HG03378 (cell line): ENCODE measurements around the gene BDNF.
"Not testable (repeated sequence)": the region's sequence is repeated elsewhere in the genome, so short reads cannot be mapped to it uniquely, and the experiment has no call there.

ENCODE experiments used
- ATAC-seq: cut with Tn5 transposase; IDR thresholded peaks from one replicate; pipeline ENCODE4 v1.9.1; 2021; ENCODE audit warnings: mild to moderate bottlenecking, moderate library complexity; ENCODE audit not compliant: unreplicated experiment

The BDNF gene

GRCh38 chr11:27672836-27673464, 27.3 kb downstream of the BDNF start:
- no peak for ATAC-seq

GRCh38 chr11:27665508-27666101, 34.6 kb downstream of the BDNF start:
- not testable (repeated sequence) for ATAC-seq

GRCh38 chr11:27663326-27663725, 36.9 kb downstream of the BDNF start:
- ATAC-seq = no peak

GRCh38 chr11:27660171-27660570, 40.1 kb downstream of the BDNF start:
- no peak for ATAC-seq

GRCh38 chr11:27658535-27659236, 41.6 kb downstream of the BDNF start:
- no peak for ATAC-seq

- ATAC-seq = no peak
These were observed 43.3 kb downstream of the BDNF start for GRCh38 chr11:27656806-27657483.

GRCh38 chr11:27656320-27656719, 43.9 kb downstream of the BDNF start:
- ATAC-seq = no peak

GRCh38 chr11:27653990-27654758, 46.1 kb downstream of the BDNF start:
- ATAC-seq = no peak

- ATAC-seq = no peak
These were observed 48.5 kb downstream of the BDNF start for GRCh38 chr11:27651711-27652110.

GRCh38 chr11:27650988-27651387, 49.3 kb downstream of the BDNF start:
- ATAC-seq = no peak

GRCh38 chr11:27649800-27650199, 50.5 kb downstream of the BDNF start:
- no peak for ATAC-seq

GRCh38 chr11:27648840-27649239, 51.4 kb downstream of the BDNF start:
- ATAC-seq = no peak

GRCh38 chr11:27646051-27646818, 54.0 kb downstream of the BDNF start:
- ATAC-seq = no peak

GRCh38 chr11:27642954-27643353, 57.3 kb downstream of the BDNF start:
- ATAC-seq = no peak

- no peak for ATAC-seq
These were observed 59.3 kb downstream of the BDNF start for GRCh38 chr11:27640954-27641353.

- peak; percentile 54 for ATAC-seq
These were observed 64.7 kb downstream of the BDNF start for GRCh38 chr11:27635567-27636037.

- ATAC-seq = not testable (repeated sequence)
These were observed 65.5 kb downstream of the BDNF start for GRCh38 chr11:27634776-27635175.

- not testable (repeated sequence) for ATAC-seq
These were observed 66.0 kb downstream of the BDNF start for GRCh38 chr11:27634282-27634681.

GRCh38 chr11:27629023-27629422, 71.2 kb downstream of the BDNF start:
- not testable (repeated sequence) for ATAC-seq

- no peak for ATAC-seq
These were observed 72.3 kb downstream of the BDNF start for GRCh38 chr11:27627979-27628378.
